Skin epidermis (tissue), 12 donors: Measurements from ENCODE around the gene EMC10.
A peak's percentile ranks its signal among the peaks of the same experiment; 100 is the strongest.

Experiments
- H3K27ac ChIP-seq, 21 experiments: fragments of 200-600 bp; sonication (generic) in 11 of 21; one replicate each; pipeline ENCODE4 v1.5.0; 2020; ENCODE audit warnings: mild to moderate bottlenecking in 3 of 21, inconsistent platforms in 2 of 21, moderate library complexity in 2 of 21
- H3K4me3 ChIP-seq, 7 experiments: fragments of 200-600 bp; sonication (generic) in 2 of 7; one replicate each; pipeline ENCODE4 v1.5.0; 2020; ENCODE audit warnings: inconsistent platforms in 2 of 7, mild to moderate bottlenecking in 2 of 7, moderate library complexity in 1 of 7

EMC10 gene

GRCh38 chr19:50492303-50493052, 16.2 kb downstream of the EMC10 start:
- Histone ChIP-seq H3K27ac (no peak overlapping the region), H3K4me3 (no peak overlapping the region)

- Histone ChIP-seq H3K27ac (no peak overlapping the region), H3K4me3 (no peak overlapping the region)
Observed at GRCh38 chr19:50493171-50493570, 16.9 kb downstream of the EMC10 start.

- H3K27ac ChIP-seq = no peak overlapping the region
- no peak overlapping the region for H3K4me3 ChIP-seq
Observed at GRCh38 chr19:50494186-50495019, 18.1 kb downstream of the EMC10 start.

GRCh38 chr19:50495020-50495531, 18.8 kb downstream of the EMC10 start:
- no peak overlapping the region for H3K4me3 ChIP-seq
- no peak overlapping the region for H3K27ac ChIP-seq

- Histone ChIP-seq H3K4me3 (no peak overlapping the region), H3K27ac (no peak overlapping the region)
Observed at GRCh38 chr19:50496189-50497021, 20.1 kb downstream of the EMC10 start.

- H3K4me3 ChIP-seq = no peak overlapping the region
- H3K27ac ChIP-seq = no peak overlapping the region
Observed at GRCh38 chr19:50497022-50497405, 20.7 kb downstream of the EMC10 start.

- H3K27ac ChIP-seq = no peak overlapping the region
- H3K4me3 ChIP-seq = no peak overlapping the region
Observed at GRCh38 chr19:50498219-50499056, 22.1 kb downstream of the EMC10 start.

GRCh38 chr19:50500060-50500752, 23.9 kb downstream of the EMC10 start:
- H3K27ac ChIP-seq = no peak overlapping the region

GRCh38 chr19:50500753-50501151, 24.4 kb downstream of the EMC10 start:
- Histone ChIP-seq H3K4me3 (no peak overlapping the region), H3K27ac (no peak overlapping the region)

More at GRCh38 chr19:50500060-50500752, 23.9 kb downstream of the EMC10 start:
- no peak overlapping the region for H3K4me3 ChIP-seq

- Histone ChIP-seq H3K4me3 (no peak overlapping the region), H3K27ac (no peak overlapping the region)
Observed at GRCh38 chr19:50501186-50501567, 24.9 kb downstream of the EMC10 start.

- no peak overlapping the region for H3K27ac ChIP-seq
- no peak overlapping the region for H3K4me3 ChIP-seq
Observed at GRCh38 chr19:50501568-50502475, 25.5 kb downstream of the EMC10 start.

- Histone ChIP-seq H3K27ac (no peak overlapping the region), H3K4me3 (no peak overlapping the region)
Observed at GRCh38 chr19:50505856-50506611, 29.7 kb downstream of the EMC10 start.

GRCh38 chr19:50506700-50507099, 30.4 kb downstream of the EMC10 start:
- Histone ChIP-seq H3K27ac (no peak overlapping the region), H3K4me3 (no peak overlapping the region)

GRCh38 chr19:50507376-50507775, 31.1 kb downstream of the EMC10 start:
- H3K27ac ChIP-seq = no peak overlapping the region
- H3K4me3 ChIP-seq = no peak overlapping the region

GRCh38 chr19:50508843-50509190, 32.5 kb downstream of the EMC10 start:
- Histone ChIP-seq H3K27ac (no peak overlapping the region), H3K4me3 (no peak overlapping the region)

GRCh38 chr19:50509366-50509765, 33.1 kb downstream of the EMC10 start:
- Histone ChIP-seq H3K27ac (no peak overlapping the region), H3K4me3 (no peak overlapping the region)

- Histone ChIP-seq H3K27ac (peak overlapping the region in 19 of 21 experiments; percentile 60 to 89 (median 83)), H3K4me3 (peak overlapping the region; percentile 46 to 81 (median 67))
Observed at GRCh38 chr19:50510121-50510670, 33.9 kb downstream of the EMC10 start.
